Mononuclear cell (primary cell): ENCODE data around the gene ZMAT3. TPM values are rescaled to one million over a fixed set of nuclear protein-coding genes. Genes with fewer than 3 reads are reported as not detected.

Source experiments
- H3K27me3 ChIP-seq: 2 replicates; pipeline ENCODE4 v1.6.0; 2011; ENCODE audit warnings: low read length, control low read depth; ENCODE audit not compliant: insufficient read depth
- H3K4me1 ChIP-seq: 2 replicates; pipeline ENCODE4 v1.5.1; 2011; ENCODE audit warnings: mild to moderate bottlenecking, low read length, control low read depth; ENCODE audit not compliant: insufficient read depth
- H3K4me3 ChIP-seq: 2 replicates; pipeline ENCODE4 v1.5.1; 2011; ENCODE audit warnings: mild to moderate bottlenecking, low read length, moderate library complexity
- H3K9me3 ChIP-seq: 2 replicates; pipeline ENCODE4 v1.5.1; 2011; ENCODE audit warnings: low read depth, mild to moderate bottlenecking, control low read depth, low read length
- total RNA-seq: library from RNA; depleted of rRNA; stranded (reverse); fragments of >200 nt; gene quantifications from one replicate; pipeline ENCODE4 v1.2.3, GENCODE V29; 2012

Gene ZMAT3
- total RNA-seq, 1 donor, result 5.8 TPM

DNA sequence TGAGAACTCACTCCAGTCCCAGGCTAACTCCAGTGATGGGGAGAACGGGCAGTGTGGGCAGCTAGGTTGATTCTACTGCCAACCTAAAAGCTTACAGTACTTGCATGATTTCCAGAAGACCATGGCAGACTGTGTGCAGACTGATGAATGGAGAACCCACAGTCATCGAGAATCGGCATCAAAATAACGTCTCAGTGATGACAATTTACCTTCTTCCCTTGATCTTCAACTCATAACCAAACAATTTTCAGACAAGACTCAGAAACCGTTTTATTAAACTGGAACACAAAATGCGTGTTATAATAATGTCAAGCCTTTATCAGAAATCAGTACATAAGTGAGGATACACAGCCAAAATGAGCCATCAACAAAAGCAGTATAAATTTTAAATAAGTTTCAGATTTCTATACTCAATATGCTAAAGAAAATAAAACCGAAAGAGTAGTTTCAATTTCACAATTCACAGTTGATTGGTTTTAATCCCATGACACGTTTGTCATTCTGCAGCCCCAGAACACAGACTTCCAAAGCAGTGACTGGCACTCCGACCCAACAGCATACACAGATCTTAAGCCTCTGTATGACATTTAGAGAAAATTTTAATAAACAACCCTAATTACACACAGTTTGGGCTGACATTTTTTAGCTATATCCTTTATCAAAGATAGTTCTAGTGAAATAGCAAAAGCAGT is 54.5 kb downstream of the ZMAT3 start:
- Histone ChIP-seq H3K9me3 (no peaks in the 10 kb centered on the region), H3K4me3 (no peak overlapping the region), H3K4me1 (peaks cover 3% of the 10 kb centered on the region), H3K27me3 (no peaks in the 10 kb centered on the region)

DNA sequence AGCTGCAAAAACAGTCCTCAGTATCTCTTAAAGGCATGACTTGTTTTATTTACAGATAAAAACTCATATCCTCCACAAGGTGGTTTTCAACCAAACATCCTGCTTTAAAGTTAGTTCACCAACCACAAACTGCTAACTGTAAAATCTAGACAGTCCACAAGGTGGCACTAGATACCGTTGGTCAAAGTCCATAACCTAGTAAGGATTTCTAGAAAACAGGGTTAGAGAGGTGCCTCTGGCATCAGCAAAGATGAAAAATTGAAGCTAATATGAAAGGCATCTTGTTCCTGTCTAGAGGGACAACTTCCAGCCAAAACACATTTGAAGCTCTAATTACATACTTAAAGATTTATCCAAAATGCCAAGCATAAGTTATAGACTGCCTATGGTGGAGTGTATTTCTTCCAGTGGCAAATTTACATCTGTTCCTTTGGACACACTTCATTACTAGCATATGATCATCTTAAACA is 56.0 kb downstream of the ZMAT3 start:
- Histone ChIP-seq H3K9me3 (no peaks in the 10 kb centered on the region), H3K4me3 (no peak overlapping the region), H3K27me3 (no peaks in the 10 kb centered on the region), H3K4me1 (peaks cover 3% of the 10 kb centered on the region)

DNA sequence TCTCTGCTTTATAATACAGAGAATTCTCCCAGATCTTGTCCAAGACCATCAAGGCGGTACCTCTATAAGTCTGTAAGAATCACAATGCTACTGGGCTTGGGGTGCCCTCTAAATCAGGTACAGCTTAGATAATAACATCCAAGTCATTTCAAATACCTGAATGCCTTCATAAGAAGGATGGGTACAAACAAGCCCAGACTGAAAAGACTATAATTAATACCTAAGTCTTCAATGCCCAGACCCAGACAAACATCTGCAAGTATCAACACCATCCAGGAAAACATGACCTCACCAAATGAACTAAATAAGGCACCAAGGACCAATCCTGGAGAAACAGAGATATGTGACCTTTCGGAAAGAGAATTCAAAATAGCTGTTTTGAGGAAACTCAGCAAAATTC is 65.9 kb downstream of the ZMAT3 start:
- no peak overlapping the region for H3K4me3 ChIP-seq
- no peaks in the 10 kb centered on the region for H3K27me3 ChIP-seq
- no peaks in the 10 kb centered on the region for H3K4me1 ChIP-seq
- H3K9me3 ChIP-seq, result no peaks in the 10 kb centered on the region

- Histone ChIP-seq H3K4me1 (no peaks in the 10 kb centered on the region), H3K9me3 (no peaks in the 10 kb centered on the region), H3K4me3 (no peak overlapping the region), H3K27me3 (no peaks in the 10 kb centered on the region)
Measured at GRCh38 chr3:179005213-179005612, 66.4 kb downstream of the ZMAT3 start.

DNA sequence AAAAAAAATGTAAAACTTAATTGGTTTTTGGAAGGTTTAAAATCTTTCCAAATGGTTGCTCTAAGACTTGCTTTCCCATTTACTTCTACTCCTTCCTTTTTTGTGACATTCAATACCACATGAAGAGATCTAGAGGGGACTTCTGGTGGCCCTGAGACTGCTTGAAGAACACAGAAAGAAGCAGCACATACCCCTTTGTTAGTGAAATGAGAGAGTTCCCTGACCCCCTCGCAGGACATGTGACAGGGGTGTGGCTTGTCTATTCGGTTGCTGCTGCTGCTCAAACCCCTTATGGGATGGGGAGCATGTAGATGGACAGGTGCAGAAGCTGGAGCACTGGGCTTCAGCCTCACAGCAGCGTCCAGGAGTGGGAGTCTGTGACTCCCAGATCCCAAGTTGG is 71.0 kb downstream of the ZMAT3 start:
- Histone ChIP-seq H3K4me1 (no peaks in the 10 kb centered on the region), H3K9me3 (no peaks in the 10 kb centered on the region), H3K4me3 (no peak overlapping the region), H3K27me3 (no peaks in the 10 kb centered on the region)

- Histone ChIP-seq H3K4me1 (no peaks in the 10 kb centered on the region), H3K27me3 (no peaks in the 10 kb centered on the region), H3K4me3 (no peak overlapping the region), H3K9me3 (no peaks in the 10 kb centered on the region)
Measured at GRCh38 chr3:179000144-179000543, 71.5 kb downstream of the ZMAT3 start.

DNA sequence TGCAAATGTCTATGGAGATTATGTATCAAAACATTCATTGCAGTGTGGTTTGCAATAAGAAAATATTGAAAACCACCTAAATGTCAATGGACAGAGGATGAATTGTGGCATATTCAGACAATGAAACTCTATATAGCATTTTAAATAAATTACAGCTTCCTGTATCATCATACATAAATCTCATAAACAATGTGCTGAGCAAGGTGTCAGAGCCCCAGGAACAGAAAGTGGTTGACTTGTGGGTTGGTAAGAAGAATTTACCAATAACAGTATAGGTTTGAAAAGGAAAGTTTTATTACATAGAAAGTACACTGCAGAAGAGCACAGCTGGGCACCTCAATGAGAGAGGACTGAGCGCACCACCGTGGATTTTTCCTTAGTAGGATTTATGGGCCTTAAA is 75.2 kb downstream of the ZMAT3 start:
- Histone ChIP-seq H3K27me3 (no peaks in the 10 kb centered on the region), H3K4me1 (no peaks in the 10 kb centered on the region), H3K9me3 (no peaks in the 10 kb centered on the region), H3K4me3 (no peak overlapping the region)

- Histone ChIP-seq H3K9me3 (peaks cover 23% of the 10 kb centered on the region), H3K4me3 (no peak overlapping the region), H3K4me1 (no peaks in the 10 kb centered on the region), H3K27me3 (no peaks in the 10 kb centered on the region)
Measured at GRCh38 chr3:178990293-178990692, 81.3 kb downstream of the ZMAT3 start.

DNA sequence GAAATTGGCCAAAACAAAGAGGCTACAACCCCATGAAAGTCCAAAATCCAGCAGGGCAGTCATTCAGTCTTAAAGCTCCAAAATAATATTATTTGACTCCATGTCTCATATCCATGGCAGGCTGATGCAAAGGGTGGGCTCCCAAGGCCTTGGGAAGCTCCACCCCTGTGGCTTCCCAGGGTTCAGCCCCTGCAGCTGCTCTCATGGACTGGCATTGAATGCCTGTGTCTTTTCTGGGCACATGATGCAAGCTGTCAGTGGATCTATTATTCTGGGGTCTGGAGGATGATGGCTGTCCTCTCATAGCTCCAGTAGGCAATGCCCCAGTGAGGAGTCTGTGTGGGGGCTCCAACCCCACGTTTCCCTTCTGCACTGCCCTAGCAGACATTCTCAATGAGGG is 81.8 kb downstream of the ZMAT3 start:
- Histone ChIP-seq H3K4me1 (no peaks in the 10 kb centered on the region), H3K9me3 (peaks cover 23% of the 10 kb centered on the region), H3K4me3 (no peak overlapping the region), H3K27me3 (no peaks in the 10 kb centered on the region)

- H3K9me3 ChIP-seq, result peaks cover 23% of the 10 kb centered on the region
- H3K27me3 ChIP-seq, result no peaks in the 10 kb centered on the region
- no peaks in the 10 kb centered on the region for H3K4me1 ChIP-seq
- no peak overlapping the region for H3K4me3 ChIP-seq
Measured at GRCh38 chr3:178987745-178988144, 83.9 kb downstream of the ZMAT3 start.

- Histone ChIP-seq H3K4me3 (no peak overlapping the region), H3K27me3 (no peaks in the 10 kb centered on the region), H3K9me3 (peaks cover 23% of the 10 kb centered on the region), H3K4me1 (no peaks in the 10 kb centered on the region)
Measured at GRCh38 chr3:178986456-178986855, 85.2 kb downstream of the ZMAT3 start.

DNA sequence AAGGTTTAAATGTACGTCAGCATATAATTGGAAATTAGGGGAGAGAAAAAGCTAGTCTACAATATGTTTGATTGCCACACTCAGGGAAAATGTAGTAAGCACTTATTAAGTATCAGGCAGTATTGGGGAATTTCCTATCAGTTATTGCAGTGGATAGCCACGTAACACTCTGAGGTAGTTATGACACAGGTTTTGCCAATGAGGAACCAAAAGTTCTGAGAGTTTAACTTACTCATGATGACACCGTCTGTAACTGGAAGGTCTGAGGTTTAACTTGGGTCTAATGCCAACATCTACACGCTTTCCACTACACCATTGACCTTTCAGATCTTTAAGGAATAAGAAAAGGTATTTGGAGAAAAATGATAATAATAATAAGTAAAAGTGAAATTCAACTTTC is 89.5 kb downstream of the ZMAT3 start:
- Histone ChIP-seq H3K27me3 (no peaks in the 10 kb centered on the region), H3K9me3 (peaks cover 7% of the 10 kb centered on the region), H3K4me1 (no peaks in the 10 kb centered on the region), H3K4me3 (no peak overlapping the region)

GRCh38 chr3:178975320-178975719 is 96.3 kb downstream of the ZMAT3 start:
- Histone ChIP-seq H3K9me3 (no peaks in the 10 kb centered on the region), H3K4me3 (no peak overlapping the region), H3K4me1 (no peaks in the 10 kb centered on the region), H3K27me3 (no peaks in the 10 kb centered on the region)

DNA sequence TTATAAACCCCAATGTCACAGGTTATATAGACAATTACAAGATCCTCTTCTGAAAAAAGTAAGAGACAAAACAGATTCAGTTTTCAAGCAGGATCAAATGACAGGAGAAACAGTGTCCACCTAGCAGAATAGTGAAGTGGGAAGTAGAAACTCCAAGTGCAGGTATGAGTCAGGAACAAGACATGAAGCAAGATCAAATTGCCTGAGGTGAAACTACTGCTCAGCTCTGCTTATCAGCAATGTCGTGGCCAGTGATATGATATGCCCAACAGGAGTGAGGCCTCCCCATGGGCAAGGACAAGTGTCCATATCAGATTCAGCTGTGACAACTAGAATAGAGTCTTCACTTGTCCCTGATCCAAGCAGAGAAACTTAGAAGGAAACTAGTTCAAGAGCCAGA is 100.0 kb downstream of the ZMAT3 start:
- Histone ChIP-seq H3K4me1 (peaks cover 10% of the 10 kb centered on the region), H3K27me3 (no peaks in the 10 kb centered on the region), H3K9me3 (no peaks in the 10 kb centered on the region), H3K4me3 (no peak overlapping the region)

- no peak overlapping the region for H3K4me3 ChIP-seq
- no peaks in the 10 kb centered on the region for H3K9me3 ChIP-seq
- no peaks in the 10 kb centered on the region for H3K27me3 ChIP-seq
- H3K4me1 ChIP-seq, result peaks cover 11% of the 10 kb centered on the region
Measured at GRCh38 chr3:178969004-178969700, 102.5 kb downstream of the ZMAT3 start.
